GM15510 (cell line): Measurements from ENCODE around the gene MYD88.
A peak's percentile ranks its signal among the peaks of the same experiment; 100 is the strongest.

Experiments
- POLR2A ChIP-seq: IDR thresholded peaks from 3 replicates; pipeline ENCODE4 v1.6.1; 2011; ENCODE audit warnings: borderline replicate concordance; ENCODE audit not compliant: insufficient read length; ENCODE audit errors: extremely low read depth

Gene MYD88

DNA sequence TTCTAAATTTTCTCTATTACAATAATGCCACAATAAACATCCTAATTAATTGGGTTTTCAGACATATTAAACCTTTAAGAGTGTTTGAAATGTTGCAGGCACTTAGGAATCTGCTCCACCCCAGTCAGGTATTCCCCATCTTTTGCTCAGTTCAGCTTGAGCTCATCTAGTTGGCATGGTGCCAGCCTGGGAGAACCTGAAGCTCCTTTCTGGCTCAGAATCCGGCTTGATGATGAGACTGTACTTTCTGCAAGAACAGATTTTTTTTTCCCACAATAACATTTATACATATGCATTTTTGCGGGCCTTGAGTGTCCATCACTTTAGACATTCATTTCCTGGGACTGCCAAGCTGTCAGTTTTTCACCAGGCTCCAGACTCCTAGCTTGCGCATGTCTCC lies 19.1 kb downstream of the MYD88 start:
- no peak for TF ChIP-seq POLR2A

DNA sequence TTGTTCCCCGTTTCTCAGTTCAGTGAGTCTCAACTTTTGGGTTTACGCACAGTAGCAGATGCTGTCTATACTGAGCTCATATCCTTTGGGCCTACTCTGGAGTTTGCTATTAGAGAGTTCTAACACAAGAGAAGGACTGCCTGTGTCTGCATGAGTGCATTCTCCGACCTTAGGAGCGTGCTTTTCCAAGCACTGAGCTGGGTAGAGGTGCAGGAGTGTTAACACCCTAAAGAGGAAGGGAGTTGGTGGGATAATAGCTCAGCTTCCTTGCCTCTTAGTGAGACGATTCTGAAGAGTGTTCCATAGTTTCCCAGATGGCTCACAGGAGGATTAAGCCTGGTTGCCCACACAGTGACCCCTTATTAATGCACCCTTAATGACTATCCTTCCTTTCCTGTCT lies 20.0 kb downstream of the MYD88 start:
- no peak for TF ChIP-seq POLR2A

DNA sequence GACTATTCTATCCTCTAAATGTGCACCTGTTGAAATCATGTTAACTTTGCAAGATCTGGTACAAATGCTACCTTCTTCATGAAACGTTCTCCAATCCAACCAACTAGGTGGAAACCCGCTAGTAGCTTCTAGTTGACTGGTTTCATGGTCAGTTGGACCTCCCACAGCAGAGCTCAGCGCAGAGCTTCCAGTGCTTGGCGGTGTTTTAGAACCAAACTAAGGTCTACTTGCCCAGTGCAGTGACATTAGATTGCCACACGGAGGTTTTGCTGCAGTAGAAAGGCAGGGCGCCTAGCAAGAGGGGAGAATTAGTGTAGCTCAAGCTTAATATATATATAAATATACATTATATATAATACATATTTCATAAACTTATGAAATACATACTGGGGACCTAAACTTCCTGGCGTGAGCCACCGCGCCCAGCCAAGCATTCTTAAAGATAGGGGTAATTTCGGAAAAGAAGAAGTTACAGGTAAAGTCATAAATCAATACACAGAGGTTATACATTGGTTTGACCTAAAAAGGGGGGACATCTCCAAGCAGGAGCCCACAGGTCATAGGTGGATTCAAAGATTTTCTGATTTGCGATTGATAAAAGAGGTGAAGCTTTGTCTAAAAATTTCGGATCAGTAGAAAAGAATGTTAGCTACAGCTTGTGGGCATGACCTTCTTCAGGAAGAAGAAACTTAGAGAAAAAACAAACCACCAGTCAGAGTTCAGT lies 24.8 kb downstream of the MYD88 start:
- no peak for TF ChIP-seq POLR2A

DNA sequence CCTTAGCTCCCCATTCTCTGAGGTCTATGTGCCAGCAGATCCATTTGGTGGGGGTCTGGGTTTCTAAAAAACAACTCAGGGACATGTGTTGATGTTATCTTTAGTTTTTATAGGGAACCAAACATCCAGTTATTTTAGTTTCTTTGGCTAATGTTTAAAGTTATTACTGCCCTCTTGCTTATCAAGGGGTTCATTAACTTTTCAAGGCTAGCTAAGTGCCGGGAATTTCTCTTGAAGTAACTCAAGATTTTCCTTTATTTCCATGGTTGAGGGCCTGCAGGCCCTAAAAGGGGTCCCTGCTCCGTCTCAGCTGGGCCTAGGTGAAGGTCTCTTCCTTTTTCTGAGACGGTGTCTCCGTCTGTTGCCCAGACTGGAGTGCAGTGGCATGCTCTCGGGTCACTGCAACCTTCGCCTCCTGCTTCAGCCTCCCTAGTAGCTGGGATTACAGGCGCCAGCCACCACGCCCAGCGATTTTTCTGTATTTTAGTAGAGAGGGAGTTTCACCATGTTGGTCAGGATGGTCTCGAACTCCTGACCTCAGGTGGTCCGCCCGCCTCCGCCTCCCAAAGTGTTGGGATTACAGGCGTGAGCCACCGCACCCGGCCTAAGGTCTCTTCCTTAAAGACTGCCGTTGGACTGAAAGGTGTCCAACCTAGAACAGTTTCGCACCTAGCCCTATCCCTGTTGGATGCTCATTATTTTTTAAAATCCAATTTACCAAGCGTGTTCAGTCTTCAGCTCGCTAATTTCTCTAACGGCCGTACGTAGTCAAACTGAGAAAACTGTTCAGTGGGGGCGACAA lies 25.6 kb downstream of the MYD88 start:
- no peak for TF ChIP-seq POLR2A

DNA sequence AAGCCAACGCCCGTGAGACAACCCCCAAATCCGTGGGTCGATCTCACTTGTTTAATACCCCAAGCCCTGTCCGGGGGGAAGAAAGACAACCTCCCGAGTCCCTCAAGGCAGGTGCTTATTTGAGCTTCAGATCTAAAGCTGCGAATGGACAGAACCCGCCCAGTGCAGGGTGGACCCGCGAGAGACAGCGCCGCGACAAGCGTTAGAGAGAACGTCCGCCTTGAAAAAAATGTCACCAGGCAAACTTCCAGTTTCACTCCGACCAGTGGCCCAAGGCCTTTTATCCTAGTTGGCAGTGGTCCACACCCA lies 26.1 kb downstream of the MYD88 start:
- no peak for TF ChIP-seq POLR2A

DNA sequence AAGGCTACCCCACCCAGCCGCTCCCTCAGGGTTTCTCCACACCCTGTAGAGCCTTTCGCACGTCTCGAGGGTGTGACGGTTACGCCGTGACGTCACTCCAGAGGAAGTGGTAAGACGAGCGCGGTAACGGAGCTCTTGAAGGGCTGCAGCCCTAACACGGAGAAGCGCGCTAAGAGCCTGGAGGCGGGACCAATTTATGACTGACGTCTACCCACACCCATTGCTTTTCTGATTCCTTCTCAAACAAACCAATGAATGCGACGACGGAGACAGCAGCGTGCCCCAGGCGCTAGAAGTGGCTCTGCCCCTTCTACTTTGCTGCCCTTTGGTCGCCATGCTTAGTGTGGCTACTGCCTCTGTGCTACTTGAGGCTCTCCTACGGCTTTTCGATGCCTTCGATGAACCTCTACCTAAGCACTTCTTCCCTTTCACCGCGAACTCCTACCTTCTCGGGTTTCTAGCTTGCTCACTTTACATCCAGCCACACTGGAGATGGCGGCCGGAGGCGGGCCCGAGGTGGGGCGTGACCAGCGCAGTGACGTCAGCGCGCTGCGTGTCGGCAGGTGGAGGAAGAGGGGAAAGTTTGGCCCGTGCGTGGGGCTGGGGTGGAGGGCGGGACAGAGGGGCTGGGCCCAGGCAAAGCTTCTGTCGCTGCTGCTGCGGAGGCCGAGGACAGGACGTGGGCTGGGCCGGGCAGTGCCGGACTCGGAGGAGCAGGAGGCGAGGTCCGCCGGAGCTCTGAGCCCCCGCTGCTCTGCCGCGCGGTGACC lies 26.7 kb downstream of the MYD88 start, which contains the start of gene OXSR1:
OXSR1 (plus strand) TSS at position 586 of the 770 bp plus-strand sequence. CDS start 340 bp downstream, outside the sequence.
- peak; percentile 88 for TF ChIP-seq POLR2A

DNA sequence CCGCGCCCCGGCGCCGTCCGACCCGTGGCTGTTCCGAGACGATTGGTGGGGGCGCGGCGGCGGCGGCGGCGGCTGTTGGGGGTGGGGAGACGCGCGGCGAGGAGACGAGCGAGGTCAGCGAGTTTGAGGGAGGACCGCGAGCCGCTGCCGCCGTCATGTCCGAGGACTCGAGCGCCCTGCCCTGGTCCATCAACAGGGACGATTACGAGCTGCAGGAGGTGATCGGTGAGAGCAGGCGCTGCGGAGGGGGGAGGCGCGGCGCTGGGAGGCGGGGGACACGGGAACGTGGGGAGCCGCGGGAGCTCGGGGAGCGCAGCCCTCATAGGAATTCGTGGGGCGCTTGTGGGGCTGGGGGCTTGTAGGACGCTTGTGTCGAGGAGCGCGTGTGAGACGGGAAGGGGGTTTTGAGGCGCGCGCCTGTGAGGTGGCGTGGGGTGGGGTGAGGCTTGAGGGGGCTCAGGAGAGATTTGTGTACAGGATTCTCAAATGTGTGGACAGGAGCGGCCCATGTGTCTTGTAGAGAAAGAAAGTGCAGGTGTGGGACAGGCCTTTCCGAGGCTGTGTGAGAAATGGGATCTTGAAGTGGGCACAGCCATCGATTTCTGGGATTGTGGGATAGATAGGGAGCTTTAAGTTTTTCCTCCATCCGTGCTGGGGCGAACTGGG lies 27.4 kb downstream of the MYD88 start:
- TF ChIP-seq POLR2A: no peak

DNA sequence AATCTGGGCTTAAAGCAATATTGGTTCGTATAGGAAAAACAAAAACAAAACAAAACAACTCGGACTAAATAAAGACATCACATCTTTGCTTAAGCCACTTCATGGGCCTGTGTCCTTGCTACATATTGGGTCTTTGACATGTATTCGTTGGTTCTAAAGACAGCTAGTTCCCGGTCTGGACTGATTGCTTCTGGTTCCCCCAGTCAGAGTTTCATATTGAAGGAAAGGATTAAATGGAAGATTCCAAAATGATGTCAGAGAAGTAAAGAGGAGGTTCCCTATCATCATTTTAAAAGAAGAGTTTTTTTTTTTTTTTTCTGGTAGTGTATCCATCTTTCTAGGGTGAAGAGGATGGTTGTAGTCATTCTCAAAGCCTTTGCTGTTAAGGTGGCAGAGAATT lies 29.1 kb downstream of the MYD88 start:
- TF ChIP-seq POLR2A: no peak

DNA sequence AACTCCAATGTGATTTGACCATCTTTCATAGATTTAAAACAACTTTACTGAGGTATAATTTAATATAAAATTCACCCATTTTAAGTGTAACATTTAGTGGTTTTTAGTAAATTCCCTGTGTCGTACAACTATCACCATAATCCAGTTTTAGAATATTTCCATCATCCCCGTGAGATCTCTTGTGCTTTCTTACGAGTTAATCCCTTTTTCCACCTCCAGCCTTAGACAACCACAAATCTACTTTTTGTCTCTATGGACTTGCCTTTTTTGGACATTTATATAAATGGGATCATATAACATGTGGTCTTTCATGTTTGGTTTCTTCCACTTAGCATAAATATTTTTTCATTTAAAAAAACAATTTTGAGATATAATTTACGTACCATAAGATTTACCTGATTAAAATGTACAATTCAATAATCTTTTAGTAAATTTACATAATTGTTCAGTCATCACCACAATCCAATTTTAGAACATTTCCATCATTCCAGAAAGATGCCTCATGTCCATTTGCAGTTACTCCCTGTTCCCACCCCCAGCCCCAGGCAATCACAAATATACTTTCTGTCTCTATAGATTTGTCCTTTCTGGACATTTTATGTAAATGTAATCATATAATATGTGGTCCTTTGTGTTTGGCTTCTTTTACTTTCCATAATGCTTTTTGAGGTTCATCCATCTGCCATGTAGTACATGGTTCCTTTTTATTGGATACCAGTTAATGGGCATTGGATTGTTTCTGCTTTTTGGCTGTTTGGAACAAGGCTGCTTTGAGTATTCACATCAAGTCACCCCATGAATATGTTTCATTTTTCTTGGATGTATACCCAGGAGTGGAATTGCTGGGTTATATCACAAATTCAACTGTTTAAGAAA lies 29.9 kb downstream of the MYD88 start:
- no peak for TF ChIP-seq POLR2A

DNA sequence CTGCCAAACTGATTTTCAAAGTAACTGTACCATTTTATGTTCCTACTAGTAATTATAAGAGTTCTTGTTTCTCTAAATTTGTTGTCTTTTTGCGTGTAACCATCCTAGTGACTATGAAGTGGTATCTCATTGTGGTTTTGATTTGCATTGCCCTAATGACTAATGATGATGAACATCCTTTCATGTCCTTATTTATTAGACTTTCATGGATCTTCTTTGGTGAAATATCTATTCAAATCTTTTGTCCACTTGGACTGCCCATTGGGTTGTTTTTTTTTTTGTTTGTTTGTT lies 30.5 kb downstream of the MYD88 start:
- TF ChIP-seq POLR2A: no peak

DNA sequence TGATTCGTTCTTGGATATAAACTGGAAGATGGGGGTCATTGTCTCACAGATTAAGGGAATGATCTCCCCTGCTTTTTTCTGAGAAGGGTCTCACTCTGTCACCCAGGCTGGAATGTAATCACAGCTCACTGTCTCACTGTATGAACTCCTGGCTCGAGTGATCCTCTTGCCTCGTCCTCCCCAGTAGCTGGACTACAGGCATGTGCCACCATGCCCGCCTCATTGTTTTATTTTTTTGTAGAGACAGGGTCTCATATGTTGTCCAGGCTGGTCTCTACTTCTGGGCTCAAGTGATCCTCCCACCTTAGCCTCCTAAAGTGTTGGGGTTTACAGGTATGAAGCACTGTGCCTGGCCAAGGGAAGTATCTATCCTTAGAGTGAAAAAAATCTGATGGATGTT lies 32.3 kb downstream of the MYD88 start:
- TF ChIP-seq POLR2A: no peak

DNA sequence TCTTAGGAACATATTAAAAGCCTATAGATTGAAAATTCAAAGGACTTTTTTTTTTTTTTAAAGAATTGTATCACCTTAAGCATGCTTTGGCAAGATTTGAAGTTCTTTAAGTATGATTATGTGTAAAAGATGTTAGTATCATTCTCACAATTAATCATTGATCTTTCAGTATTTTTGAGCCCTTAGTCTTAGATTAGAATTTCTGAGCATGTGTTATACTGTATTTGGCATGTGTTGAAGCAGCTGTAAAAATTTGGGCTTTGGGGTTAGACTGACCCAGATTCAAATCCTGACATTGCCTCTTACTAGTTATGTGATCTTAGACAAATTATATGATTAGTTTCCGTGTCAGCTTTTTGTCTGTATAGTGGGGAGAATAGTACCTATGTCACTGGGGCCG lies 33.2 kb downstream of the MYD88 start:
- TF ChIP-seq POLR2A: no peak

DNA sequence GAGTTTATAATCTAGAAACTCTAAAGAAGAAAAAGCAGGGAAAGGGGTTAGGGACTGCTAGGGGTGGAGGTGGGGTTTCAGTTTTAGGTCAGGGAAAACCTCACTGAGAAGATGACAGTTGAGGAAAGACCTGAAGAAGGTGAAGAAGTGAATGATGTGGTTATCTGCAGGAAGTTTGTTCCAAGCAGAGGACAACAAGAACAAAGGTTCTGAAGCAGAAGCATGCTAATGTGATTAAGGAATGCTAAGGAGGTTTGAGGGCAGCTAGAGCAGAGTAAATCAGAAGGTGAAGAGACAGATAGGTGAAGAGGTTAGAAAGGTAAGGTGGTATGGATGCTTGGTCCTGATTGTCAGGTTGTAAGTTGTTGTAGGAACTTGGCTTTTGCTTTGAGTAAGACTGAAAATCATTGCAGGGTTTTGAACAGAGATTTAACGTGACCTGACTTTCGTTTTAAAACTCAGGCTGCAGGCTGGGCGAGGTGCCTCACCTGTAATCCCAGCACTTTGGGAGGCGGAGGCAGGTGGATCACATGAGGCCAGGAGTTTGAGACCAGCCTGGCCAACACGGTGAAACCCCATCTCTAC lies 35.5 kb downstream of the MYD88 start:
- TF ChIP-seq POLR2A: no peak

DNA sequence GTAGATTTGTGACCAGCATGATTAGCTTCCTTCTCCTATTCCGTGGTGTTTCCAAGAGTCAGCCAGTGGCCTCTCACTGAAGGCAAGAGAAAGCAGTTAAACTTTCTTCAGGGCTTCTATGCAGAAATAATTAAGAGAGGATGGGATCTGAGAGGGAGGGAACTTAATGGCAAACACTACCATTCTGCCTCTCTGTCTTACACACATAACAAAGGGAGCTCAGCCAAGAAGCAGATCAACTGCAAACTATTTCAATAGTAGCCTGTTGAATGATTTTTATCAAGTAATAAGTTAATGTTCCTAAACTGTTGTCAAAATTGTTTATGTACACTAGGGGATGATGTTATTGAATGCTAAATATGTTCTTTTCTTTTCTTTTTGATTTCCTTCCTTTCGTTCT lies 38.7 kb downstream of the MYD88 start:
- no peak for TF ChIP-seq POLR2A
